Testis (tissue), 3 donors: ENCODE measurements around the gene NIT1. TPM values are rescaled to one million over a fixed set of nuclear protein-coding genes. Genes with fewer than 3 reads are reported as not detected.
A peak's percentile ranks its signal among the peaks of the same experiment; 100 is the strongest.

ENCODE experiments used
- DNase-seq: peaks from one replicate; pipeline ENCODE4 v3.0.0-alpha.2; 2019
- H3K27ac ChIP-seq, 2 donors: fragments of 200-600 bp; sonication (generic); one replicate each; pipeline ENCODE4 v1.5.1; 2019
- H3K27me3 ChIP-seq: fragments of 200-600 bp; sonication (generic); one replicate; pipeline ENCODE4 v1.5.1; 2019
- H3K36me3 ChIP-seq: fragments of 200-600 bp; sonication (generic); one replicate; pipeline ENCODE4 v1.5.1; 2017; ENCODE audit warnings: low read depth; ENCODE audit errors: missing control alignments
- H3K4me1 ChIP-seq: fragments of 200-600 bp; sonication (generic); one replicate; pipeline ENCODE4 v1.5.1; 2019
- H3K4me3 ChIP-seq, 2 donors: fragments of 200-600 bp; sonication (generic); one replicate each; pipeline ENCODE4 v1.5.1; 2017 to 2019
- H3K9me3 ChIP-seq: fragments of 200-600 bp; sonication (generic); one replicate; pipeline ENCODE4 v1.5.1; 2017
- POLR2A ChIP-seq: fragments of 450-650 bp; IDR thresholded peaks from one replicate; pipeline ENCODE4 v1.6.1; 2017; ENCODE audit warnings: antibody characterized with exemption, mild to moderate bottlenecking, moderate library complexity
- WGBS, 2 donors: methylation state at CpG; one replicate each; pipeline ENCODE4 v1.1.5; 2018; 5-methylcytosine and 5-hydroxymethylcytosine counted together
- intact Hi-C: fragments of 100-400 bp; cut with DNase I; formaldehyde crosslinking; loops from one replicate; pipeline ENCODE4 v1.15.1; 2023; ENCODE audit warnings: low total_unique reads
- polyA plus RNA-seq: library from polyadenylated mRNA; stranded (reverse); fragments of 350-450 nt; fragmentation: Illumina TruSeq; extraction: RNeasy Lipid Tissue Mini Kit (QIAGEN cat#74804); gene quantifications from one replicate; pipeline ENCODE4 v1.2.3, GENCODE V29; 2014; ENCODE audit warnings: low read depth, low replicate concordance; ENCODE audit not compliant: insufficient read depth
- total RNA-seq, 2 donors: library from RNA; depleted of rRNA; stranded (reverse); fragments of >200 nt; gene quantifications; one replicate each; pipeline ENCODE4 v1.2.3, GENCODE V29; 2016
- TF ChIP-seq, protein P1 (sequence below), 3 experiments: fragments of 450-650 bp in 2 of 3; fragments of 200-600 bp in 1 of 3; sonication (generic) in 1 of 3; IDR thresholded peaks; one replicate each; pipeline ENCODE4 v1.5.1; 2016 to 2019; ENCODE audit warnings: antibody characterized with exemption in 3 of 3, mild to moderate bottlenecking in 2 of 3, moderate library complexity in 1 of 3

The NIT1 gene
- total and polyA plus RNA-seq, 3 donors from 2014 or later, result 44.8 to 51.1 (median 51.1) TPM

DNA sequence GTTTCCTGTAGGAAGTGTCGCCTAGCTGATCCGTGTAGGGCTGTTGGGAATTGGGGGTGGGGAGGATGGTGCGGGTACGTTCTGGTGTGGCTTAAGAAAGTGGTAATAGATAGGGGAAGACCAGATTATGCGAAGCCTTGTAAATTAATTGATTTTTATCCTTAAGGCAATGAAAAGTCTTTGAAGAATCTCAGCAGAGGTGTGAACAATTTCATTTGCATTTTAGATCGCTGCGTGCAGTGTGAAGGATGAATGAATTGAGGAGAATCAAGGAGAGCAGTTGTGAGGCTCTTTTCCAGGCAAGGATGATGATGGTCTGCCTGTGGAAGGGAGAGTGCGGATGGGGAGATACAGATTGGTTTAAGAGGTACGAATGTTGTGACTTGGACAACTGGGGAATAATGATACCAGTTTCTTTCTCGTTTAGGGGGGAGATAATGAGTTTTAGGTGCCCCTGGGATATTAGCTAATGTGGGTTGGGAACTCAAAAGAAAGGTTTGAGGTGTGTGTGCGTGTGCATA is 15.4 kb downstream of the NIT1 start:
- H3K9me3 ChIP-seq, result no peaks in the 10 kb centered on the region
- H3K4me1 ChIP-seq, result peaks cover 24% of the 10 kb centered on the region
- H3K27me3 ChIP-seq, result no peaks in the 10 kb centered on the region
- H3K36me3 ChIP-seq, result no peaks in the 10 kb centered on the region
- H3K4me3 ChIP-seq, result peak overlapping the region; percentile 85 to 89
- intact Hi-C loops, result no loop called here
- H3K27ac ChIP-seq, result peak overlapping the region; percentile 88 to 98
- 3 to 4% methylated on average over 11 of the region's 11 CpGs for WGBS, 2 donors
- DNase-seq, result no peak
- no peak for TF ChIP-seq POLR2A
- TF ChIP-seq, protein P1, sequence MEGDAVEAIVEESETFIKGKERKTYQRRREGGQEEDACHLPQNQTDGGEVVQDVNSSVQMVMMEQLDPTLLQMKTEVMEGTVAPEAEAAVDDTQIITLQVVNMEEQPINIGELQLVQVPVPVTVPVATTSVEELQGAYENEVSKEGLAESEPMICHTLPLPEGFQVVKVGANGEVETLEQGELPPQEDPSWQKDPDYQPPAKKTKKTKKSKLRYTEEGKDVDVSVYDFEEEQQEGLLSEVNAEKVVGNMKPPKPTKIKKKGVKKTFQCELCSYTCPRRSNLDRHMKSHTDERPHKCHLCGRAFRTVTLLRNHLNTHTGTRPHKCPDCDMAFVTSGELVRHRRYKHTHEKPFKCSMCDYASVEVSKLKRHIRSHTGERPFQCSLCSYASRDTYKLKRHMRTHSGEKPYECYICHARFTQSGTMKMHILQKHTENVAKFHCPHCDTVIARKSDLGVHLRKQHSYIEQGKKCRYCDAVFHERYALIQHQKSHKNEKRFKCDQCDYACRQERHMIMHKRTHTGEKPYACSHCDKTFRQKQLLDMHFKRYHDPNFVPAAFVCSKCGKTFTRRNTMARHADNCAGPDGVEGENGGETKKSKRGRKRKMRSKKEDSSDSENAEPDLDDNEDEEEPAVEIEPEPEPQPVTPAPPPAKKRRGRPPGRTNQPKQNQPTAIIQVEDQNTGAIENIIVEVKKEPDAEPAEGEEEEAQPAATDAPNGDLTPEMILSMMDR (IDR thresholded peaks at IDR 0.05), result no peak

DNA sequence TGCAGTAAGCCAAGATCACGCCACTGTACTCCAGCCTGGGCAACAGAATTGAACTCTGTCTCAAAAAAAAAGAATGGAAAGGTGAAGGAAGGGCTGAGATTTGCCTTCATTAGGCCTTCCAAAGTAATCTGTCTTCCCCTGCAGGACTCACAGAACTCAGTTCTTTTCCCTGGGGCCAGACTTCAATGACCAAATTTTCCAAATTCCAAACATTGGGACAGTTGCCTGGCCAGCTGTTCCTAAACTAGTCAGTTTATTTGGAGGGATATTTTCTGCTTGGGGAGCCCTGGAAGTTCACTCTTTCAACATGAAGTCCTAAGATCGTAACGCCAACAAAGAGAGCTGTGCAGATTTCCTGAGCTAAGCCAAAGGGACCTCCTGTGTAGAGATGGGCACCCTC is 20.0 kb downstream of the NIT1 start:
- DNase-seq, result no peak
- H3K4me1 ChIP-seq, result peaks cover 20% of the 10 kb centered on the region
- TF ChIP-seq POLR2A, result no peak
- TF ChIP-seq, protein P1 (IDR thresholded peaks at IDR 0.05), result no peak
- intact Hi-C loops, result no loop called here
- H3K9me3 ChIP-seq, result no peaks in the 10 kb centered on the region
- H3K27ac ChIP-seq, result peak overlapping the region in 1 of 2 donors; percentile 28
- H3K4me3 ChIP-seq, result no peak overlapping the region
- H3K36me3 ChIP-seq, result no peaks in the 10 kb centered on the region
- no peaks in the 10 kb centered on the region for H3K27me3 ChIP-seq
- whole genome bisulfite sequencing, 2 donors, result 57 to 65% methylated on average over 3 of the region's 3 CpGs

DNA sequence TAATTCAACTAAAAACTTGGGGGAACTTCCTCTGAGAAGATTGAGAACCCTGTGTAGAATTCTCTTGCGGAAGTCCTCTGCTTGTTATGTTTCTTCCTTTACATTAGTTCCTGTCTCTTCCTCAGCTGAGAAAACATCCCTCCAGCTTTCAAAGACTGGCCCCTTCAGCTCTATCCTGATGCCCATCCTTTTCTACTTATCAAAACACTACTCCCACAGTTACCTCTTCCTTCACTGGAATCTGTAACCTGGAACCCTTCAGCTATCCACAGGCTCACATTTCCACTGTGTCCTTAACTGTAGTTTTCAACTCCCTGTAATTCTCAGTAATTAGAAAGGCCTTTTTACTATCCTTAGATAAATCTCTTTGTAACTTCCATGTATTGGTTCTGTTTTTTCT is 20.5 kb downstream of the NIT1 start:
- WGBS, 2 donors, result 61 to 72% methylated on average over 1 of the region's 1 CpG
- intact Hi-C loops, result no loop called here
- no peak for TF ChIP-seq POLR2A
- TF ChIP-seq, protein P1 (IDR thresholded peaks at IDR 0.05), result no peak
- no peak overlapping the region for H3K4me3 ChIP-seq
- H3K4me1 ChIP-seq, result peaks cover 20% of the 10 kb centered on the region
- no peaks in the 10 kb centered on the region for H3K27me3 ChIP-seq
- no peak for DNase-seq
- H3K36me3 ChIP-seq, result no peaks in the 10 kb centered on the region
- no peaks in the 10 kb centered on the region for H3K9me3 ChIP-seq
- H3K27ac ChIP-seq, result peak overlapping the region in 1 of 2 donors; percentile 28

DNA sequence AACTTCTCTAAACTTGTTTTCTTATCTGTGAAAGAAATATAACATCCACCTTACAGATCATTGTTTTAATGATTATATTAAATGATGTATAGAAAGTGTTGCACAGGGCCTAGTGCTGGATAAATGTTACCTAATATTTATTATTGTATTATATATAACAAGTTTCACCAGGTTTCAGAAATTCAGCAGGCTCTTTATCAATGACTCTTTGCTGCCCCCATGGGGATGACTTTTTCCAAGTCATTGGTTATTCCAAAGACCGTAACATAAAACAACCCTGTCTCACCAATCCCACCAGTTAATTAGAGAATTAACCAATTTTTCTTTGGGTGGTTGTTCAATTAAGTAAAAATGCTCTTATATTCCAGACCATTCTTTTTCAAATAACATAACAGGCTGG is 21.9 kb downstream of the NIT1 start:
- no peaks in the 10 kb centered on the region for H3K9me3 ChIP-seq
- no peaks in the 10 kb centered on the region for H3K36me3 ChIP-seq
- H3K27me3 ChIP-seq, result no peaks in the 10 kb centered on the region
- no peak for TF ChIP-seq POLR2A
- TF ChIP-seq, protein P1 (IDR thresholded peaks at IDR 0.05), result peak; percentile 20 to 41 (median 30)
- intact Hi-C loops, result no loop called here
- peak; percentile 65 for DNase-seq
- peaks cover 10% of the 10 kb centered on the region for H3K4me1 ChIP-seq
- H3K4me3 ChIP-seq, result no peak overlapping the region
- 40 to 42% methylated on average over 1 of the region's 1 CpG for whole genome bisulfite sequencing, 2 donors
- no peak overlapping the region for H3K27ac ChIP-seq

DNA sequence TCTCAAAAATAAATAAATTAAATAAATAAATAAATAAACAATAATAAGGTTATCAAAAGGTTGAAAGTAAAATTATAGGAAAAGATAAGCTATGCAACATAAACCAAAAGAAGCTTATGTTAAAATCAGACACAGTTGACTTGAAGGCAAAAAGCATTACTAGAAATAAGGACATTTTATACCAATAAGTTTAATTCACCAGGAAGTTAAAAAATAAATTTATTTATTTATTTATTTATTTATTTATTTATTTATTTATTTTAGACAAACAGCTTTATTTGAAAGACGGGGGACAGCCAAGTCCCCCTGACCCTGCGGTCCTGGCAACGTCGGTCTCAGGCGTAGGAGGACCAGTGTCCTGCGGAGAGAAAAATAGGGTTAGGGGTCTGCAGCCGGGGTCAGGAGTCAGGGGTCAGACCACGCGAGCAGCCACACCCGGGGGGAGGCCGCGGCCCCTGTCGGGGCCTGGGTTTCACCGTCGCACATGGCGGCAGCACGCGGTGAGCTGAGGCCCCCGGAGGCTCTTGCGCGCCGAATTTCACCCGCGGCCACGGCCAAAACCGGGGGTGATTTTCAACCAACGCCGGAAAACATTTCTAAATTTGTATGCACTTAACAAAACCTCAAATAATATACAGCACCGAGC is 23.0 kb downstream of the NIT1 start:
- Histone ChIP-seq H3K4me1 (peaks cover 10% of the 10 kb centered on the region), H3K36me3 (no peaks in the 10 kb centered on the region), H3K9me3 (no peaks in the 10 kb centered on the region), H3K27ac (no peak overlapping the region), H3K4me3 (no peak overlapping the region), H3K27me3 (no peaks in the 10 kb centered on the region)
- TF ChIP-seq, protein P1 (IDR thresholded peaks at IDR 0.05), result no peak
- TF ChIP-seq POLR2A, result no peak
- 73 to 76% methylated on average over 29 of the region's 29 CpGs for WGBS, 2 donors
- intact Hi-C loops, result no loop called here
- no peak for DNase-seq
